WI38 (cell line): ENCODE data around the gene HPSE2.

ENCODE experiments used
- H3K4me3 ChIP-seq: 2 replicates; pipeline ENCODE4 v1.5.1; 2011; ENCODE audit warnings: low read depth, mild to moderate bottlenecking, control low read depth, low read length
- CTCF ChIP-seq: IDR thresholded peaks from 2 replicates; pipeline ENCODE4 v1.5.1; 2012; ENCODE audit warnings: low read depth, mild to moderate bottlenecking, control low read depth, low read length

HPSE2 gene

GRCh38 chr10:98825741-98826140 is 409.9 kb downstream of the HPSE2 start:
- no peak for TF ChIP-seq CTCF
- H3K4me3 ChIP-seq = no peak overlapping the region

- H3K4me3 ChIP-seq = no peak overlapping the region
- TF ChIP-seq CTCF = no peak
These were observed 418.3 kb downstream of the HPSE2 start for GRCh38 chr10:98817396-98817795.

GRCh38 chr10:98815039-98815885 is 420.4 kb downstream of the HPSE2 start:
- no peak for TF ChIP-seq CTCF
- no peak overlapping the region for H3K4me3 ChIP-seq

- H3K4me3 ChIP-seq = no peak overlapping the region
- TF ChIP-seq CTCF = no peak
These were observed 421.2 kb downstream of the HPSE2 start for GRCh38 chr10:98814470-98814869.

- TF ChIP-seq CTCF = no peak
These were observed 427.3 kb downstream of the HPSE2 start for GRCh38 chr10:98808282-98808892.

GRCh38 chr10:98800263-98800662 is 435.4 kb downstream of the HPSE2 start:
- no peak overlapping the region for H3K4me3 ChIP-seq

More at GRCh38 chr10:98808282-98808892, 427.3 kb downstream of the HPSE2 start:
- no peak overlapping the region for H3K4me3 ChIP-seq

More at GRCh38 chr10:98800263-98800662, 435.4 kb downstream of the HPSE2 start:
- TF ChIP-seq CTCF = no peak
